Fibroblast of skin of scalp (primary cell): Measurements from ENCODE around the gene GIT2.
"Not testable (repeated sequence)": the region's sequence is repeated elsewhere in the genome, so short reads cannot be mapped to it uniquely, and the experiment has no call there.

Experiments
- DNase-seq: peaks from one replicate; pipeline ENCODE4 v3.0.0-alpha.2; 2013

The GIT2 gene

GRCh38 chr12:109944561-109945359 is 51.4 kb downstream of the GIT2 start:
- DNase-seq: no peak

GRCh38 chr12:109943811-109944210 is 52.4 kb downstream of the GIT2 start:
- peak; percentile 19 for DNase-seq

GRCh38 chr12:109940339-109940923 is 55.7 kb downstream of the GIT2 start:
- no peak for DNase-seq

GRCh38 chr12:109939504-109939903 is 56.7 kb downstream of the GIT2 start:
- no peak for DNase-seq

GRCh38 chr12:109938947-109939346 is 57.2 kb downstream of the GIT2 start:
- DNase-seq: no peak

GRCh38 chr12:109937371-109937770 is 58.8 kb downstream of the GIT2 start:
- no peak for DNase-seq

GRCh38 chr12:109934026-109934425 is 62.1 kb downstream of the GIT2 start:
- no peak for DNase-seq

- no peak for DNase-seq
Observed at GRCh38 chr12:109932878-109933503, 63.2 kb downstream of the GIT2 start.

GRCh38 chr12:109931143-109931542 is 65.0 kb downstream of the GIT2 start:
- DNase-seq: no peak

- DNase-seq: no peak
Observed at GRCh38 chr12:109930028-109930800, 66.0 kb downstream of the GIT2 start.

GRCh38 chr12:109929326-109929725 is 66.8 kb downstream of the GIT2 start:
- DNase-seq: not testable (repeated sequence)

- DNase-seq: no peak
Observed at GRCh38 chr12:109928058-109928656, 68.0 kb downstream of the GIT2 start.

- peak; percentile 57 for DNase-seq
Observed at GRCh38 chr12:109927622-109928021, 68.5 kb downstream of the GIT2 start.

- DNase-seq: no peak
Observed at GRCh38 chr12:109926488-109927210, 69.5 kb downstream of the GIT2 start.

- no peak for DNase-seq
Observed at GRCh38 chr12:109926016-109926415, 70.2 kb downstream of the GIT2 start.

- DNase-seq: no peak
Observed at GRCh38 chr12:109925185-109925840, 70.9 kb downstream of the GIT2 start.

- no peak for DNase-seq
Observed at GRCh38 chr12:109923481-109924245, 72.5 kb downstream of the GIT2 start.

GRCh38 chr12:109923038-109923437 is 73.1 kb downstream of the GIT2 start:
- no peak for DNase-seq

- DNase-seq: no peak
Observed at GRCh38 chr12:109921982-109922381, 74.2 kb downstream of the GIT2 start.

GRCh38 chr12:109920261-109920780 is 75.8 kb downstream of the GIT2 start:
- DNase-seq: peak; percentile 32
